Measurements from ENCODE around the gene DNAJC1. TPM values are rescaled to one million over a fixed set of nuclear protein-coding genes. Genes with fewer than 3 reads are reported as not detected.

The DNAJC1 gene
- total RNA-seq, 1 experiment from 2014 or later = 19.1 TPM

DNA sequence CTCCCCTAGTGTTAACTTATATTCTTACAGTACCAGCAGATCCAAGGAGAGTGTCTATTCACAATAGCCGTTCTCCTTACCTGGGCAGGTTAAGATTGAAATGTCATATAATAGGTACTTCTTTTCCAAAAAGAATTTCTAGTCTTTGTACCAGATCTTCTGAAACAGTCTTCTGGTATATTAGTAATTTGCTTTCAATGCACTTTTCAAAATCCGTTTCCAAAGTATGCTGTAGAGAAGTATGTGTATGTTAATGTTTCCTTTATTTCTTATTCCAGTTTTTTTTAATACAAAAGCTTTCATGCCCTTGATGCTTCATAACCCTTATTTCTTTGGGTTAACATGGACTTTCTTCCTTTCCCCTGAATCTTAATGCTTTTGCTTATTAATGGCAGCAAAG lies 281.3 kb downstream of the DNAJC1 start:
- CTCF ChIA-PET = no interaction called here
- BruUV-seq (replicated peaks) = no TSS peak
- intact Hi-C loops (cut with micrococcal nuclease; ENCODE audit: unreplicated experiment) = no loop called here

DNA sequence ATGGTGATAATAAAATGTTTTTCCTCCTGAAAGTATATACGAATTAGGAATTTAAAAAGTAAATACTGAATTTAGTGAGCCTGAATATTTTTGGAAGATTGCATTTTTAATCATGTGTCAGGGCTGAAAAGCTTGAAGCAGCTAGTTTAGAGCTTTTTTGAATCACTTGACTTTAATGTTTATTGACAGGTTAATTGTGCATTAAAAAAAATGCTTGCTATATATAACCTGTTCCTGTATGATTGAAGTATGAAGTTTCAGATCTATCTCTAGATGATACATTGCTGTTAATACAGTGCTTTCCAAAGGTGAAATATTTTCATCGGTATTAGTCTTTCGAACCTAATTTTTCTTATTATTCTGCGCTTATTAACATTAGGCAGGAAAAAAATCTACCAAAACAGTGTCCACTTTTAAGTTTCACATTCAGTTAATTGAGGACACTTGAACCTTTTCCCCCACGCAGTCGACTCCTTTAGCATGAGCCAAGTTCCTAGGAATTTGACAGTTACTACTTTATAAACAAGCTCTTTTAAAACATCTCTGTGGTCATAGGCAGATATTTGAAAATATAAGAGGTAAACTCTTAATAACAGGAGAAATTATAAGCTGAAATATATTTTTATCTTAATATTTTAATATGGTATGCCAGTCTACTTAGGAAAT lies 282.4 kb downstream of the DNAJC1 start:
- no peak for DNase-seq
- CTCF ChIA-PET = no interaction called here
- Histone ChIP-seq H3K36me3 (ENCODE audit: low read depth) (no peaks in the 10 kb centered on the region), H4K20me1 (ENCODE audit: insufficient read depth) (peaks cover 12% of the 10 kb centered on the region), H3K4me2 (no peak overlapping the region), H3K27ac (no peak overlapping the region), H3K4me3 (no peak overlapping the region), H3K9me2 (ENCODE audit: insufficient read depth) (no peaks in the 10 kb centered on the region), H3K9me3 (ENCODE audit: insufficient read depth, low read depth) (no peaks in the 10 kb centered on the region), H3F3A (ENCODE audit: insufficient read depth, low read depth) (peaks cover 17% of the 10 kb centered on the region; the same call in 1 of the 2 replicates), H3K79me2 (ENCODE audit: low read depth) (no peaks in the 10 kb centered on the region), H3K27me3 (ENCODE audit: insufficient read depth, low read depth) (no peaks in the 10 kb centered on the region), H3K4me1 (replicated peaks; ENCODE audit: insufficient read depth) (peaks cover 14% of the 10 kb centered on the region), H2AFZ (no peak overlapping the region)
- TF ChIP-seq, protein P1, sequence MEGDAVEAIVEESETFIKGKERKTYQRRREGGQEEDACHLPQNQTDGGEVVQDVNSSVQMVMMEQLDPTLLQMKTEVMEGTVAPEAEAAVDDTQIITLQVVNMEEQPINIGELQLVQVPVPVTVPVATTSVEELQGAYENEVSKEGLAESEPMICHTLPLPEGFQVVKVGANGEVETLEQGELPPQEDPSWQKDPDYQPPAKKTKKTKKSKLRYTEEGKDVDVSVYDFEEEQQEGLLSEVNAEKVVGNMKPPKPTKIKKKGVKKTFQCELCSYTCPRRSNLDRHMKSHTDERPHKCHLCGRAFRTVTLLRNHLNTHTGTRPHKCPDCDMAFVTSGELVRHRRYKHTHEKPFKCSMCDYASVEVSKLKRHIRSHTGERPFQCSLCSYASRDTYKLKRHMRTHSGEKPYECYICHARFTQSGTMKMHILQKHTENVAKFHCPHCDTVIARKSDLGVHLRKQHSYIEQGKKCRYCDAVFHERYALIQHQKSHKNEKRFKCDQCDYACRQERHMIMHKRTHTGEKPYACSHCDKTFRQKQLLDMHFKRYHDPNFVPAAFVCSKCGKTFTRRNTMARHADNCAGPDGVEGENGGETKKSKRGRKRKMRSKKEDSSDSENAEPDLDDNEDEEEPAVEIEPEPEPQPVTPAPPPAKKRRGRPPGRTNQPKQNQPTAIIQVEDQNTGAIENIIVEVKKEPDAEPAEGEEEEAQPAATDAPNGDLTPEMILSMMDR (conservative IDR thresholded peaks at IDR 0.05) = no peak
- TF ChIP-seq EZH2 (IDR thresholded peaks at IDR 0.05; ENCODE audit: low read depth) = no peak
- intact Hi-C loops (cut with micrococcal nuclease; ENCODE audit: unreplicated experiment) = no loop called here
- BruUV-seq (replicated peaks) = no TSS peak
- POLR2A ChIA-PET (ENCODE audit: unreplicated experiment) = no interaction called here

More for the DNA sequence above, 281.3 kb downstream of the DNAJC1 start:
- H3K9me3 ChIP-seq (ENCODE audit: insufficient read depth, low read depth) = no peaks in the 10 kb centered on the region
- H3K27ac ChIP-seq = no peak overlapping the region
- H3K79me2 ChIP-seq (ENCODE audit: low read depth) = no peaks in the 10 kb centered on the region
- H3K4me3 ChIP-seq = no peak overlapping the region
- peaks cover 19% of the 10 kb centered on the region; the same call in 1 of the 2 replicates for H3F3A ChIP-seq (ENCODE audit: insufficient read depth, low read depth)
- no peaks in the 10 kb centered on the region for H3K27me3 ChIP-seq (ENCODE audit: insufficient read depth, low read depth)
- no peak overlapping the region for H3K4me2 ChIP-seq
- no peaks in the 10 kb centered on the region for H3K36me3 ChIP-seq (ENCODE audit: low read depth)
- H2AFZ ChIP-seq = no peak overlapping the region
- POLR2A ChIA-PET (ENCODE audit: unreplicated experiment) = no interaction called here
- peaks cover 12% of the 10 kb centered on the region for H4K20me1 ChIP-seq (ENCODE audit: insufficient read depth)
- DNase-seq = no peak
- no peaks in the 10 kb centered on the region for H3K9me2 ChIP-seq (ENCODE audit: insufficient read depth)
- H3K4me1 ChIP-seq (replicated peaks; ENCODE audit: insufficient read depth) = peaks cover 14% of the 10 kb centered on the region
- TF ChIP-seq EZH2 (IDR thresholded peaks at IDR 0.05; ENCODE audit: low read depth) = no peak
- TF ChIP-seq, protein P1 (conservative IDR thresholded peaks at IDR 0.05) = no peak

DNA sequence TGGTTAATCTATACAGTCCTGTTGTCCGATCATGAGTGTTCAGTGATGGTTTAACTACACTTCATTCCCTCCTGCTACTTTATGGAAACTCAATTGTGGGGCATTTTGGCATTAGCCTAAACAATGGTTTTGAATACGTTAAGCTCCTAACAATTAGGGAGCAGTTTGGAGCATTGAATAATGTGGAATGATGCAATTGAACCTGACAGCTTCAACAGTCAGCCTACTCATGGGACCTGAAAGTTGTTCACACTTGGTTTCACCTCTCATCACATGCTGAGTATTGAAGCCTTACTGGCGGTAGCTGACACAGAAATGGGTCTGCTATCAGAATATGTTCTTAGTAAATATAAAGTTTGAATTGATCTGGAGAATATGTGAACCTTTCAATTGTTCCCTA lies 283.4 kb downstream of the DNAJC1 start:
- CTCF ChIA-PET = no interaction called here
- H3F3A ChIP-seq (ENCODE audit: insufficient read depth, low read depth) = peaks cover 15% of the 10 kb centered on the region; the same call in 1 of the 2 replicates
- peaks cover 21% of the 10 kb centered on the region for H3K4me1 ChIP-seq (replicated peaks; ENCODE audit: insufficient read depth)
- H3K4me2 ChIP-seq = no peak overlapping the region
- no peak for TF ChIP-seq EZH2 (IDR thresholded peaks at IDR 0.05; ENCODE audit: low read depth)
- TF ChIP-seq, protein P1 (conservative IDR thresholded peaks at IDR 0.05) = no peak
- H3K9me3 ChIP-seq (ENCODE audit: insufficient read depth, low read depth) = no peaks in the 10 kb centered on the region
- no TSS peak for BruUV-seq (replicated peaks)
- no peak overlapping the region for H2AFZ ChIP-seq
- peaks cover 10% of the 10 kb centered on the region for H4K20me1 ChIP-seq (ENCODE audit: insufficient read depth)
- no peaks in the 10 kb centered on the region for H3K9me2 ChIP-seq (ENCODE audit: insufficient read depth)
- H3K27ac ChIP-seq = no peak overlapping the region
- no peak for DNase-seq
- no peaks in the 10 kb centered on the region for H3K79me2 ChIP-seq (ENCODE audit: low read depth)
- no peak overlapping the region for H3K4me3 ChIP-seq
- intact Hi-C loops (cut with micrococcal nuclease; ENCODE audit: unreplicated experiment) = no loop called here
- POLR2A ChIA-PET (ENCODE audit: unreplicated experiment) = interaction anchor here (0.6 kb wide), 1 partner anchor 810 kb away, joined by 14 read pairs; no protein-coding TSS in a partner anchor
- H3K27me3 ChIP-seq (ENCODE audit: insufficient read depth, low read depth) = no peaks in the 10 kb centered on the region
- H3K36me3 ChIP-seq (ENCODE audit: low read depth) = no peaks in the 10 kb centered on the region
